Activated naive CD8-positive, alpha-beta T cell treated with anti-CD3 and anti-CD28 coated beads, Interleukin-2, amount 50 U/mL, for 24 hours (primary cell): Measurements from ENCODE around the gene ZNF865.

ENCODE experiments used
- ATAC-seq: fragments of 150-1000 bp; cut with Tn5 transposase; one replicate; pipeline ENCODE4 v1.10.0; 2021
- DNase-seq: peaks from one replicate; pipeline ENCODE4 v3.0.0; 2021
- H3K27ac Mint-ChIP-seq: one replicate; pipeline ENCODE4 v1.8.0; 2021; ENCODE audit warnings: mild to moderate bottlenecking, mixed read lengths
- H3K27me3 Mint-ChIP-seq: one replicate; pipeline ENCODE4 v1.8.0; 2021; ENCODE audit warnings: mixed read lengths
- H3K36me3 Mint-ChIP-seq: one replicate; pipeline ENCODE4 v1.8.0; 2021; ENCODE audit warnings: low read depth, mixed read lengths
- H3K4me1 Mint-ChIP-seq: one replicate; pipeline ENCODE4 v1.8.0; 2021; ENCODE audit warnings: mixed read lengths
- H3K4me3 Mint-ChIP-seq: one replicate; pipeline ENCODE4 v1.8.0; 2021; ENCODE audit warnings: mild to moderate bottlenecking, moderate library complexity, mixed read lengths
- H3K9me3 Mint-ChIP-seq: one replicate; pipeline ENCODE4 v1.8.0; 2021; ENCODE audit warnings: mixed read lengths

ZNF865 gene

DNA sequence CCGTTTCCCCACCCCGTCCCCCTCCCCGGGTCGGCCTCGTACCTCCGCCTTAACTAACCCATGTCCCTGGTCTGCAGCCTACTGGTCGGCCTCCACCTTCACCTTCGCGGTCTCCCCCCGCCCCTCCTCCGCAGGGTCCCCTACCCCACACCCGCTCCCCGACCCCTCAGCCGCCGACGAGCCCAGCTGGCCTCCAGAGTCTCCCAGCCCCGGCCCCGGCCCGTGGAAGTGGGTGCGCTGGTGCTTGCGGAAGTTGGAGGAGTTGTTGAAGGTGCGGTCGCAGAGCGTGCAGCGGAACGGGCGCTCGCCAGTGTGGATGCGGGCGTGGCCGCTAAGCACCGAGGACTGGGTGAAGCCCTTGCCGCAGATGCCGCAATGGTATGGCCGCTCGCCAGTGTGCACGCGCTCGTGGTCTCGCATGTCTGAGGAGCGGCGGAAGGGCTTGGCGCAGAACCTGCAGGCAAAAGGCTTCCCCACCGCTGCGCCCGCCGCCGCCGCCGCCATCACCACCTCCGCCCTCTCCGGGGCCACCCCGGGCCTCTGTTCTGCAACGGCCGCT is 16.3 kb downstream of the ZNF865 start:
- DNase-seq, result no peak
- H3K27me3 Mint-ChIP-seq, result peaks cover 1% of the 10 kb centered on the region
- H3K36me3 Mint-ChIP-seq, result peaks cover 17% of the 10 kb centered on the region
- no peak overlapping the region for H3K4me3 Mint-ChIP-seq
- no peaks in the 10 kb centered on the region for H3K9me3 Mint-ChIP-seq
- H3K4me1 Mint-ChIP-seq, result peaks cover 53% of the 10 kb centered on the region
- no peak for ATAC-seq
- no peak overlapping the region for H3K27ac Mint-ChIP-seq

GRCh38 chr19:55622242-55622969 is 17.0 kb downstream of the ZNF865 start:
- DNase-seq, result no peak

GRCh38 chr19:55623130-55623529 is 17.7 kb downstream of the ZNF865 start:
- Mint-ChIP-seq H3K4me3 (no peak overlapping the region), H3K4me1 (peaks cover 59% of the 10 kb centered on the region), H3K36me3 (peaks cover 12% of the 10 kb centered on the region), H3K9me3 (no peaks in the 10 kb centered on the region), H3K27ac (no peak overlapping the region), H3K27me3 (peaks cover 1% of the 10 kb centered on the region)
- no peak for DNase-seq
- ATAC-seq, result no peak

More at GRCh38 chr19:55622242-55622969, 17.0 kb downstream of the ZNF865 start:
- H3K4me1 Mint-ChIP-seq, result peaks cover 59% of the 10 kb centered on the region
- no peaks in the 10 kb centered on the region for H3K9me3 Mint-ChIP-seq
- ATAC-seq, result no peak
- H3K27ac Mint-ChIP-seq, result no peak overlapping the region
- peaks cover 1% of the 10 kb centered on the region for H3K27me3 Mint-ChIP-seq
- no peak overlapping the region for H3K4me3 Mint-ChIP-seq
- peaks cover 13% of the 10 kb centered on the region for H3K36me3 Mint-ChIP-seq

DNA sequence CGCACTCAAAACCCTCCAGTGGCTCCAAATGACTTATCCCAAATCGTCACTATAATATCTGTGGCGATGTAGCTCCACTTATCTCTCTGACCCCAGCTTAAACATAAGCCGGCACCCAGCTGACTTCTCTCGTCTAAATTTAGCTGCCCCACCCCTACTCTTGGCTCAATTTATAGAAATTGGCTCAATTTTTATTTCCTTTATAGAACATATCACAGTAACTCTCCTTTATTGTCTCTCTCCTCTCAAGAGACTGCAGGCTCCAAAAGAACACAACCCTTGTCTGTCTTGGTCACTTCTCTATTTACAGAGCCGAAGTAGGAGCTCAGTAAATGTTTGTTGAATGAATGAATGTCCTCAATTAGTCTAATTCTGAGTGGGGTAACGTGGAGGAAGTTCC is 18.1 kb downstream of the ZNF865 start:
- Mint-ChIP-seq H3K9me3 (no peaks in the 10 kb centered on the region), H3K4me3 (peak overlapping the region; percentile 81), H3K27ac (no peak overlapping the region), H3K27me3 (peaks cover 1% of the 10 kb centered on the region), H3K4me1 (peaks cover 58% of the 10 kb centered on the region), H3K36me3 (peaks cover 12% of the 10 kb centered on the region)
- DNase-seq (no peak), ATAC-seq (no peak)

DNA sequence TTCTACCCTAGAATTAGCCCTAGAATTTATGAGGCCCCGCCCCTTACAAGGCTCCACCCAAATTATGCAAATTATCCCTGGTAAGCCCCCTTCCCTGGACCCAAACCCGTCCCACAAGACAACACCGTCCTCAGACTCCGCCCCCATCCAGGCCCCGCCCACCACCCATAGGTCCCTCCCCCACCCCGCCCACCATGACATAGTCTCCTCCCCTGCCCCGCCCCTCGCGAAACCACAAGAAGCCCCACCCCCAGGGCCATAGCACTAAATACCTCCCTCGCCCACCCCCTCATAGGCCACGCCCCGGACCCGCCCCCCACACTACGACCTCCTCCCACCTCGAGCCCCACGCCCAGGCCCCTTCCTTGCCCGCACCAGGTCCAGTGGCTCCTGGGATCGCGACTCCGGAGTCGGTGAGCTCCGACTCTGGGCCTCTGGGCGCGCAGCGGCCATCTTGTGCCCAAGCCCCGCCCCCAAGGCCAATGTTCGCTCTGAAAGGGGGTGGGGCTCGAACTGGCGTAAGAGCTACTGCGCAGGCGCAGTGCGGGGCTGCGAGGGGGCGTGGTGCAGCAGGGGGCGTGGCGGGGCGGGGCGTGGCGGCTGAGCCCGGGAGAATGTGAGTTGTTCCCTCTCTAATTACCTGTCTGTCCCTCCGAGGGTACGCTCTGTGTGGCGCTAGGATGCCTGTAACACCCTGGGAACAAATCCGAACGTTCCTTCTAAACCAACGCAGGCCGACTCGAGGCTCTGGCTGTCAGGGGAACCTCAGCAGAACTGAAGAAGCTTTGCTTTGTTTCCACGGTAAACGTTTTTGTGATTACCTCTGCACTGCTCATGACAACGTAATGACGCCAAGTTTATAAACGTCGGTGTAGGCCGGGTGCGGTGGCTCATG is 18.9 kb downstream of the ZNF865 start, which contains the start of gene ZNF784:
ZNF784 (minus strand) TSS at position 458 of the 895 bp plus-strand sequence; CDS start at position 453, 5 bp downstream.
- Mint-ChIP-seq H3K4me3 (peak within 1 kb of the TSS; percentile 81), H3K9me3 (no peaks in the 10 kb centered on the region), H3K4me1 (peaks cover 54% of the 10 kb centered on the region), H3K27me3 (peaks cover 1% of the 10 kb centered on the region), H3K36me3 (peaks cover 10% of the 10 kb centered on the region), H3K27ac (peak within 1 kb of the TSS; percentile 84)
- ATAC-seq, result peak; percentile 51
- peak; percentile 95 for DNase-seq

GRCh38 chr19:55625004-55625326 is 19.5 kb downstream of the ZNF865 start:
- ATAC-seq (no peak), DNase-seq (no peak)
- Mint-ChIP-seq H3K27ac (peak overlapping the region; percentile 50), H3K27me3 (peaks cover 1% of the 10 kb centered on the region), H3K36me3 (peaks cover 5% of the 10 kb centered on the region), H3K4me1 (peaks cover 48% of the 10 kb centered on the region), H3K4me3 (peak overlapping the region; percentile 81), H3K9me3 (no peaks in the 10 kb centered on the region)

GRCh38 chr19:55626350-55626749 is 20.9 kb downstream of the ZNF865 start:
- DNase-seq (peak; percentile 34), ATAC-seq (peak; percentile 70)
- Mint-ChIP-seq H3K27ac (peak overlapping the region; percentile 33), H3K27me3 (peaks cover 1% of the 10 kb centered on the region), H3K4me3 (peak overlapping the region; percentile 42), H3K36me3 (no peaks in the 10 kb centered on the region), H3K4me1 (peaks cover 35% of the 10 kb centered on the region), H3K9me3 (no peaks in the 10 kb centered on the region)

- no peaks in the 10 kb centered on the region for H3K27me3 Mint-ChIP-seq
- no peaks in the 10 kb centered on the region for H3K9me3 Mint-ChIP-seq
- ATAC-seq, result peak; percentile 41
- H3K27ac Mint-ChIP-seq, result peak overlapping the region; percentile 44
- H3K36me3 Mint-ChIP-seq, result peaks cover 12% of the 10 kb centered on the region
- peaks cover 41% of the 10 kb centered on the region for H3K4me1 Mint-ChIP-seq
- DNase-seq, result peak; percentile 89
- peak overlapping the region; percentile 16 for H3K4me3 Mint-ChIP-seq
These were observed 27.0 kb downstream of the ZNF865 start for GRCh38 chr19:55632463-55632834.

DNA sequence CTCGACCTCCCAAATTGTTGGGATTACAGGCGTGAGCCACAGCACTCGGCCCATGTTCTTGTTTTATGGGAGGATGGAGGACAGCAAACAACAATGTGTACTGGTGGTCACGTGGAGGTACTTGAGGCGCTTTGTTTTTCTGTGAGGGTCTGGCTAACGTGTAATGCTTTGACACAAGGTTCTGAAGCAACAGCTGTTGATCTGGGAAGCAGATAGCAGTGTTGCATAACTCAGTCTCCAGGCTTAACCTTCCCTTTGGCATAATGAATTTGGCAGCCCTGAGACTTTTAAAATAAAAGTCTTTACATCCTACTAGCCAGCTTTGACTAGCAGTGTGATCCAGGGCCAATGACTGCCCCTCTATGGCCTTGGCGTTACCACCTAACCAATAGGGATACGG is 28.4 kb downstream of the ZNF865 start:
- H3K4me3 Mint-ChIP-seq, result peak overlapping the region; percentile 99
- ATAC-seq (no peak), DNase-seq (no peak)
- H3K27me3 Mint-ChIP-seq, result no peaks in the 10 kb centered on the region
- peak overlapping the region; percentile 100 for H3K27ac Mint-ChIP-seq
- H3K36me3 Mint-ChIP-seq, result peaks cover 21% of the 10 kb centered on the region
- H3K4me1 Mint-ChIP-seq, result peaks cover 52% of the 10 kb centered on the region
- H3K9me3 Mint-ChIP-seq, result no peaks in the 10 kb centered on the region

- Mint-ChIP-seq H3K27ac (peak overlapping the region; percentile 100), H3K4me1 (peaks cover 67% of the 10 kb centered on the region), H3K9me3 (no peaks in the 10 kb centered on the region), H3K4me3 (peak overlapping the region; percentile 99), H3K27me3 (no peaks in the 10 kb centered on the region), H3K36me3 (peaks cover 32% of the 10 kb centered on the region)
- DNase-seq (no peak), ATAC-seq (peak; percentile 1)
These were observed 29.9 kb downstream of the ZNF865 start for GRCh38 chr19:55635334-55635717.

DNA sequence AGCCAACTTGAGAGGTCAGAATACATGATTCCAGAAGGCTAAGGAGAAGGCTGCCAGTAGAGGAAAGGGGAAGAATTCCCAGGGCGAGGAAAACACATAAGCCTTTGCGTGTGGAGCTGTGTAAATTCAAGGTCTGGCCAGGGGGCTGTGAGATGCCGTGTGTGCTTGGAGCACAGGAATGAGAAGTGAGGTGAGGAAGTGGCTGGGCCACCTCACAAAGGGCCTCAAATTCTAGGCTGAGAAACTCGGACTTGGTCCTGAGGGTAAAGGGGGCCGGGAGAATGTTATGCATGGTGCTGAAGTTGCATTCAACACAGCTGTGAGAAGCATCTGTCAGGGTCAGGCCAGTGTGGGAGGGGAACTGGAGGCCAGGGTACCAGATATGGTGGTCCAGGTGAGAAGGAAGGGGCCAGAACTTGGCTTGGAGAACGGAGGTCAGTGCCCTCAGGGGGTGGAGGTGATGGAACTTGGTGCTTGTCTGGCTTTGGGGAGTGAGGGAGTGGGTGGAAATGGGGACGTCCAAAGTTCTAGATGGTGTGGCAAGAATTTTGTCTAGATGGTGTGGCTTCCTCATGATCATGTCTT is 30.5 kb downstream of the ZNF865 start:
- DNase-seq, result no peak
- Mint-ChIP-seq H3K9me3 (no peaks in the 10 kb centered on the region), H3K4me1 (peaks cover 70% of the 10 kb centered on the region), H3K27ac (peak overlapping the region; percentile 100), H3K4me3 (peak overlapping the region; percentile 99), H3K27me3 (no peaks in the 10 kb centered on the region), H3K36me3 (peaks cover 35% of the 10 kb centered on the region)
- ATAC-seq, result no peak

DNA sequence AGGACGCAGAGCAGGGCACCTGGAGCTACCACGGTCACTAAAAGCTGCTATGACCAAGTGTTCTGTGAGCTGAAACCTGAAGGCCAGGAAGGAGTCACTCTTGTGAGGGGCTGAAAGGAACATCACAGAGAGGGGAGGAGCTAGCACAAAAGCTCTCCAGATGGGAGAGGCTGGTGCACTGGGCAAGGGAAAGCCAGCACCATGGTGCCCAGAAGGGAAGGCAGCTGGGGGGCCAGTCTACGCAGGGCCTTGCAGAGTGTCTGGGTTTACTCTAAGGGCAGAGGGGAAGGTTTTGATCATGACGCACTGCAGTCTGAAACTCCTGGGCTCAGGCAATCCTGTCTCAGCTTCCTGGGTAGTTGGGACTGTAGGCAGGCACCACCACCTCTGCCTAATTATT is 31.3 kb downstream of the ZNF865 start:
- Mint-ChIP-seq H3K36me3 (peaks cover 37% of the 10 kb centered on the region), H3K4me1 (peaks cover 71% of the 10 kb centered on the region), H3K27ac (peak overlapping the region; percentile 100), H3K4me3 (peak overlapping the region; percentile 99), H3K27me3 (no peaks in the 10 kb centered on the region), H3K9me3 (no peaks in the 10 kb centered on the region)
- DNase-seq (no peak), ATAC-seq (no peak)

DNA sequence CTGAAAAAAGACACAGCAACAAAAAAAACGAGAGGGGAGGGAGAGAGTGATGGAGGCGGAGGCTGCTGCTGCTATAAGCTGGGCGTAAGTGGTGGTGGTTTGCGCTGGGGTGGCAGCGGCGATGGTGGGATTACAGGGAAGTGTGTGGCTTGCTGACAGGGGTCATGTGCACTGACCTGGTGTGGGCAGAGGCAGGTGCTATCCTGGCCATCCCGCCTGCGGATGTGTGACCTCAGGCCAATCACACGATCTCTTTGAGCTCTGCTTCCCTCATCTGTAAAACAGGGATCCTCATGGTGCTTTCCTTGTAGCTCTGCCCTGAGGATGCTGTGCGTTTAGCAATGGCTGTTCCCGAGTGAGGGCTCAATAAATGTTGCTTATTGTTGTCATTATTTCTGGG is 32.1 kb downstream of the ZNF865 start:
- no peaks in the 10 kb centered on the region for H3K27me3 Mint-ChIP-seq
- peaks cover 40% of the 10 kb centered on the region for H3K36me3 Mint-ChIP-seq
- no peak for ATAC-seq
- no peaks in the 10 kb centered on the region for H3K9me3 Mint-ChIP-seq
- H3K27ac Mint-ChIP-seq, result peak overlapping the region; percentile 100
- no peak for DNase-seq
- peak overlapping the region; percentile 37 for H3K4me3 Mint-ChIP-seq
- peaks cover 67% of the 10 kb centered on the region for H3K4me1 Mint-ChIP-seq

DNA sequence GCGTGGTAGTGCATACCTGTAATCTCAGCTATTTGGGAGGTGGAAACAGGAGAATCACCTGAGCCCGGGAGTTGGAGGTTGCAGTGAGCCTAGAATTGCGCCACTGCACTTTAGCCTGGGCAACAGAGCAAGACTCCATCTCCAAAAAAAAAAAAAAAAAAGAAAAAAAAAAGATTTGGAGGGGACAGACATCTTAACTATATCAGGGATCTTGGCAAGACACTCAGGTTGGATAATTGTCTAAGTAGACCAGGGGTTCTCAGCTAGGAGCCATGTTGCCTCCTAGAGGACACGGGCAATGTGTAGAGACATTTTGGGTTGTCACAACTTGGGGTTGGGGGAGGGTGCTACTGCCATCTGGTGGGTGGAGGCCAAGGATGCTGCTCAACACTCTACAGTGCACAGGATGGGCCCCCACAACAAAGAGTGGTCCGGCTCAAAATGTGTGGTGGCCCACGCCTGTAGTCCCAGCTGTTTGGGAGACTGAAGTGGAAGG is 33.5 kb downstream of the ZNF865 start:
- Mint-ChIP-seq H3K4me3 (peak overlapping the region; percentile 60), H3K36me3 (peaks cover 47% of the 10 kb centered on the region), H3K4me1 (peaks cover 71% of the 10 kb centered on the region), H3K9me3 (no peaks in the 10 kb centered on the region), H3K27ac (peak overlapping the region; percentile 94), H3K27me3 (peaks cover 2% of the 10 kb centered on the region)
- no peak for ATAC-seq
- peak; percentile 72 for DNase-seq
